Adrenal gland (tissue), 5 donors: ENCODE data around the gene CDK9.

Source experiments
- CTCF ChIP-seq, 6 experiments: fragments of 450-650 bp in 4 of 6; fragments of 200-600 bp in 2 of 6; sonication (generic) in 1 of 6; IDR thresholded peaks; 1 replicate in 5 of 6; 2 replicates in 1 of 6; pipeline versions ENCODE4 v1.5.1 to v1.8.0; 2016 to 2021; ENCODE audit warnings: antibody characterized with exemption in 6 of 6, mild to moderate bottlenecking in 2 of 6, moderate library complexity in 1 of 6
- POLR2A ChIP-seq, 2 donors: fragments of 450-650 bp; IDR thresholded peaks; one replicate each; pipeline ENCODE4 v1.6.1; 2017; ENCODE audit warnings: antibody characterized with exemption in 2 of 2, mild to moderate bottlenecking in 2 of 2, moderate library complexity in 1 of 2
- donor health status: DM: no; HTN: no; CAD: no.

GRCh38 chr9:127741831-127742434 is 43.9 kb upstream of the CDK9 start:
- TF ChIP-seq POLR2A (IDR thresholded peaks at IDR 0.05) (no peak), CTCF (IDR thresholded peaks at IDR 0.05) (no peak)
